Stimulated activated naive CD8-positive, alpha-beta T cell treated with anti-CD3 and anti-CD28 coated beads, Interleukin-15, amount 100 ng/mL, for 72 hours (primary cell): ENCODE data around the gene UBE2H.
"Not testable (repeated sequence)": the region's sequence is repeated elsewhere in the genome, so short reads cannot be mapped to it uniquely, and the experiment has no call there.

Experiments
- ATAC-seq: fragments of 150-1000 bp; cut with Tn5 transposase; 2 replicates; pipeline ENCODE4 v1.10.0; 2021; ENCODE audit warnings: mild to moderate bottlenecking, moderate library complexity
- DNase-seq, 2 donors: peaks; one replicate each; pipeline ENCODE4 v3.0.0; 2021 to 2022
- H3K27ac Mint-ChIP-seq, 2 donors: one replicate each; pipeline ENCODE4 v1.8.0; 2022; ENCODE audit warnings: mild to moderate bottlenecking in 2 of 2, mixed read lengths in 2 of 2, moderate library complexity in 2 of 2
- H3K27me3 Mint-ChIP-seq: one replicate; pipeline ENCODE4 v1.8.0; 2022; ENCODE audit warnings: mixed read lengths
- H3K4me1 Mint-ChIP-seq: one replicate; pipeline ENCODE4 v1.8.0; 2022; ENCODE audit warnings: mild to moderate bottlenecking, mixed read lengths
- H3K4me3 Mint-ChIP-seq, 2 donors: one replicate each; pipeline ENCODE4 v1.8.0; 2022; ENCODE audit warnings: mild to moderate bottlenecking in 2 of 2, mixed read lengths in 2 of 2, moderate library complexity in 1 of 2
- H3K9me3 Mint-ChIP-seq, 2 donors: one replicate each; pipeline ENCODE4 v1.8.0; 2022; ENCODE audit warnings: mixed read lengths in 2 of 2

The UBE2H gene

GRCh38 chr7:129952653-129953560 is at the start of gene UBE2H:
UBE2H (minus strand) TSS chr7:129952960; CDS start chr7:129952555, 405 bp downstream.
- peak within 1 kb of the TSS; percentile 98 to 99 for H3K27ac Mint-ChIP-seq
- H3K4me1 Mint-ChIP-seq = peaks cover 12% of the 10 kb centered on the region
- peak within 1 kb of the TSS; percentile 95 to 96 for H3K4me3 Mint-ChIP-seq
- no peaks in the 10 kb centered on the region for H3K27me3 Mint-ChIP-seq
- ATAC-seq (peak; percentile 84), DNase-seq (peak; percentile 91)
- no peaks in the 10 kb centered on the region for H3K9me3 Mint-ChIP-seq

GRCh38 chr7:129998446-129998845 is 45.7 kb upstream of the UBE2H start:
- no peaks in the 10 kb centered on the region for H3K9me3 Mint-ChIP-seq
- ATAC-seq (no peak), DNase-seq (no peak)
- H3K27ac Mint-ChIP-seq = peak overlapping the region in 1 of 2 donors; percentile 90
- no peaks in the 10 kb centered on the region for H3K27me3 Mint-ChIP-seq
- H3K4me1 Mint-ChIP-seq = no peaks in the 10 kb centered on the region
- H3K4me3 Mint-ChIP-seq = no peak overlapping the region

GRCh38 chr7:129997285-129997684 is 44.5 kb upstream of the UBE2H start:
- ATAC-seq (no peak), DNase-seq (no peak)
- H3K4me1 Mint-ChIP-seq = no peaks in the 10 kb centered on the region
- H3K27me3 Mint-ChIP-seq = no peaks in the 10 kb centered on the region
- H3K4me3 Mint-ChIP-seq = no peak overlapping the region
- H3K27ac Mint-ChIP-seq = no peak overlapping the region
- H3K9me3 Mint-ChIP-seq = no peaks in the 10 kb centered on the region

- no peaks in the 10 kb centered on the region for H3K27me3 Mint-ChIP-seq
- DNase-seq (no peak), ATAC-seq (no peak)
- H3K9me3 Mint-ChIP-seq = no peaks in the 10 kb centered on the region
- H3K4me3 Mint-ChIP-seq = no peak overlapping the region
- peaks cover 9% of the 10 kb centered on the region for H3K4me1 Mint-ChIP-seq
- no peak overlapping the region for H3K27ac Mint-ChIP-seq
Measured at GRCh38 chr7:129993275-129993674, 40.5 kb upstream of the UBE2H start.

GRCh38 chr7:129990403-129991192 is 37.8 kb upstream of the UBE2H start:
- Mint-ChIP-seq H3K27me3 (no peaks in the 10 kb centered on the region), H3K4me3 (no peak overlapping the region), H3K27ac (no peak overlapping the region), H3K4me1 (peaks cover 9% of the 10 kb centered on the region), H3K9me3 (no peaks in the 10 kb centered on the region)
- DNase-seq (no peak), ATAC-seq (no peak)

- peak; percentile 56 to 75 for DNase-seq
- Mint-ChIP-seq H3K27ac (peak overlapping the region in 1 of 2 donors; percentile 63), H3K4me3 (no peak overlapping the region), H3K4me1 (peaks cover 9% of the 10 kb centered on the region), H3K27me3 (no peaks in the 10 kb centered on the region), H3K9me3 (no peaks in the 10 kb centered on the region)
- ATAC-seq = peak; percentile 99
Measured at GRCh38 chr7:129989466-129989865, 36.7 kb upstream of the UBE2H start.

- DNase-seq = no peak
- no peaks in the 10 kb centered on the region for H3K9me3 Mint-ChIP-seq
- peak overlapping the region in 1 of 2 donors; percentile 27 for H3K27ac Mint-ChIP-seq
- peaks cover 9% of the 10 kb centered on the region for H3K4me1 Mint-ChIP-seq
- peaks cover 6% of the 10 kb centered on the region for H3K27me3 Mint-ChIP-seq
- no peak for ATAC-seq
- H3K4me3 Mint-ChIP-seq = no peak overlapping the region
Measured at GRCh38 chr7:129986600-129986999, 33.8 kb upstream of the UBE2H start.

GRCh38 chr7:129980667-129981066 is 27.9 kb upstream of the UBE2H start:
- Mint-ChIP-seq H3K4me1 (no peaks in the 10 kb centered on the region), H3K9me3 (no peaks in the 10 kb centered on the region), H3K27ac (no peak overlapping the region), H3K27me3 (peaks cover 6% of the 10 kb centered on the region), H3K4me3 (no peak overlapping the region)
- no peak for ATAC-seq
- no peak for DNase-seq

GRCh38 chr7:129975309-129975708 is 22.5 kb upstream of the UBE2H start:
- Mint-ChIP-seq H3K27ac (no peak overlapping the region), H3K4me3 (no peak overlapping the region), H3K4me1 (no peaks in the 10 kb centered on the region), H3K9me3 (no peaks in the 10 kb centered on the region), H3K27me3 (no peaks in the 10 kb centered on the region)
- ATAC-seq (no peak), DNase-seq (no peak)

GRCh38 chr7:129970816-129971215 is 18.1 kb upstream of the UBE2H start:
- DNase-seq (no peak), ATAC-seq (no peak)
- H3K27ac Mint-ChIP-seq = no peak overlapping the region
- no peaks in the 10 kb centered on the region for H3K4me1 Mint-ChIP-seq
- no peaks in the 10 kb centered on the region for H3K27me3 Mint-ChIP-seq
- H3K4me3 Mint-ChIP-seq = no peak overlapping the region
- no peaks in the 10 kb centered on the region for H3K9me3 Mint-ChIP-seq

- Mint-ChIP-seq H3K4me1 (no peaks in the 10 kb centered on the region), H3K9me3 (no peaks in the 10 kb centered on the region), H3K27ac (no peak overlapping the region), H3K4me3 (no peak overlapping the region), H3K27me3 (no peaks in the 10 kb centered on the region)
- ATAC-seq (no peak), DNase-seq (no peak)
Measured at GRCh38 chr7:129969881-129970446, 17.2 kb upstream of the UBE2H start.

GRCh38 chr7:129968592-129969383 is 16.0 kb upstream of the UBE2H start:
- Mint-ChIP-seq H3K4me3 (no peak overlapping the region), H3K9me3 (no peaks in the 10 kb centered on the region), H3K4me1 (no peaks in the 10 kb centered on the region), H3K27me3 (no peaks in the 10 kb centered on the region), H3K27ac (peak overlapping the region in 1 of 2 donors; percentile 43)
- ATAC-seq (no peak), DNase-seq (no peak)

GRCh38 chr7:129960204-129960475 is 7.4 kb upstream of the UBE2H start:
- H3K27me3 Mint-ChIP-seq, ATAC-seq, H3K9me3 Mint-ChIP-seq, H3K4me3 Mint-ChIP-seq, H3K27ac Mint-ChIP-seq, DNase-seq: not testable (repeated sequence)
- peaks cover 17% of the 10 kb centered on the region for H3K4me1 Mint-ChIP-seq

GRCh38 chr7:129959471-129960203 is 6.9 kb upstream of the UBE2H start:
- peaks cover 17% of the 10 kb centered on the region for H3K4me1 Mint-ChIP-seq
- no peak overlapping the region for H3K4me3 Mint-ChIP-seq
- ATAC-seq (no peak), DNase-seq (no peak)
- H3K27ac Mint-ChIP-seq = peak overlapping the region in 1 of 2 donors; percentile 24
- no peaks in the 10 kb centered on the region for H3K27me3 Mint-ChIP-seq
- H3K9me3 Mint-ChIP-seq = no peaks in the 10 kb centered on the region
